Ishikawa (cell line): ENCODE measurements around the gene CLCN2.

Experiments used
- EP300 ChIP-seq: IDR thresholded peaks from 2 replicates; pipeline ENCODE4 v1.6.1; 2012; ENCODE audit warnings: borderline replicate concordance
- TCF12 ChIP-seq: IDR thresholded peaks from 2 replicates; pipeline ENCODE4 v1.6.1; 2012; ENCODE audit warnings: low read depth
- USF1 ChIP-seq: IDR thresholded peaks from 2 replicates; pipeline ENCODE4 v1.6.1; 2012
- TF ChIP-seq, protein P1 (sequence below): IDR thresholded peaks from 2 replicates; pipeline ENCODE4 v1.6.1; 2012

DNA sequence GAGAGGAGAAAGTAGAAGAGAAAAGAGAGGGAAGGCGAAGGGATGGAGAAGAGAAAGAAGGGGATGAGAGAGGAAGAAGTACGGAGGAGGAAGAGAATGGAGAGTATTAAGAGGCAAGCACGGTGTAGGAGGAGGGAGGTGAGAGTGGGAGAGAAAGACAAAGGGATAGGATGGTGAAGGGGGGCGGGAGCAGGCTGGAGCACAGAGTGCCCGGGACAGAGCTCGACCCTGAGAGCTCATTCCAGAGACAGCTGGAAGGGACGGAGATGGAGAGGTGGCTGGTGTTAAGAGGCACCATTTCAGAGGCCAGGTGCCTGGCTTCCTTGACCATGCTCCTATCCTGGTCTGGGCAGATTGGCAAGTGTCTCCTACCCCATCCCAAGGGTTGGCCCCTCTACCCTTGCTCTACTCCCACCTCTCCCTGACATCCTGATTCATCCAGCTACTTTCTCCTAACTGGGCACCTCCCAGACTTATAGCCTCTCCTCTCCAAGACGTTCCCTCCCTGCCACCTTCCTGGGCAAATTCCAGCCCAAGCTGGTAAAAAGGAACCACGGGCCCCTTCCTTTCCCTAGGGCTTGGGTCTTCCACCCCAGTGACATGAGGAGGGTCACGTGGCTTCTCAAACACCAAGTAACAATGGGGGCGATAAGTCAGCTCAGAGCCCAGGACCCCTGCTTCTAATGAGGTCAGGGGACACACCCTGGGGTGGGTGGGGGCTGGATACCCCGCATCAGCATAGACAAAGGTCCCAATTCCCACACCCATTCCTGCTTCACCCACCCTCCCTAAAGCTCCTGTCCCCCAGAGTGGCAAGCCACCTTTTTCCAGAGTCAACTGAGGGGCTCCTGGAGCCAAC is 1.1 kb downstream of the CLCN2 start:
- no peak for TF ChIP-seq EP300
- TF ChIP-seq, protein P1, sequence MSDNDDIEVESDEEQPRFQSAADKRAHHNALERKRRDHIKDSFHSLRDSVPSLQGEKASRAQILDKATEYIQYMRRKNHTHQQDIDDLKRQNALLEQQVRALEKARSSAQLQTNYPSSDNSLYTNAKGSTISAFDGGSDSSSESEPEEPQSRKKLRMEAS: no peak
- no peak for TF ChIP-seq USF1
- TF ChIP-seq TCF12: no peak
